Activated CD4-positive, alpha-beta T cell treated with anti-CD3 and anti-CD28 coated beads, Interleukin-2, amount 10 ng/mL, durations not matched to agents 24 days and 14 days (primary cell): Measurements from ENCODE around the gene PTS. TPM values are rescaled to one million over a fixed set of nuclear protein-coding genes. Genes with fewer than 3 reads are reported as not detected.

Experiments used
- DNase-seq: peaks from one replicate; pipeline ENCODE4 v3.0.0; 2022
- H3K27ac Mint-ChIP-seq: one replicate; pipeline ENCODE4 v1.8.0; 2022; ENCODE audit warnings: mild to moderate bottlenecking, mixed read lengths
- H3K27me3 Mint-ChIP-seq: one replicate; pipeline ENCODE4 v1.8.0; 2022; ENCODE audit warnings: mixed read lengths
- H3K36me3 Mint-ChIP-seq: one replicate; pipeline ENCODE4 v1.8.0; 2022; ENCODE audit warnings: low read depth, mild to moderate bottlenecking, mixed read lengths
- H3K4me1 Mint-ChIP-seq: one replicate; pipeline ENCODE4 v1.8.0; 2021; ENCODE audit warnings: mixed read lengths
- H3K4me3 Mint-ChIP-seq: one replicate; pipeline ENCODE4 v1.8.0; 2022; ENCODE audit warnings: mild to moderate bottlenecking, moderate library complexity, mixed read lengths
- H3K9me3 Mint-ChIP-seq: one replicate; pipeline ENCODE4 v1.8.0; 2021; ENCODE audit warnings: mixed read lengths
- intact Hi-C: fragments of 100-400 bp; cut with micrococcal nuclease; formaldehyde crosslinking; loops from one replicate; pipeline ENCODE4 v1.15.1; 2023
- total RNA-seq: library from RNA; stranded (reverse); gene quantifications from 2 replicates; pipeline ENCODE4 v1.2.3, GENCODE V29; 2022

Gene PTS
- total RNA-seq, 1 donor from 2014 or later, result 33.1 TPM

DNA sequence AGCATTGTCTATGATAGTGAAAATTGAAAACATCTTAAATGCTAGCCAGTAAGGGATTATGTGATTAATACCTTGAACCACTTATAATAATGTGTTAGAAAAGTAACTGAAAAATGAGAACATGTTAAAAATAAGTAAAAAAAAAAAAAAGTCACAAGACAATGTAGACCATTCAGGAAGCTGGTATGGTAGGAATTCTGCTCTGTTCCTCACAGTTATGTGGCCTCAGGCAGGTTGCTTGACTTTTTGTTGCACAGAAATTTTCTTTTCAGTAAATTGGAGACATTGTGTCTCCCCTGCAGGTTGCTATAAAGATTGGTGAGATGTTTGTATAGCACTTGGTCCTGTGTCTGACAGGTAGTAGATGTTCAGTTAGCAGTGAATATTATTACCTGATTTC is 51.7 kb downstream of the PTS start:
- H3K27ac Mint-ChIP-seq, result no peak overlapping the region
- no peaks in the 10 kb centered on the region for H3K36me3 Mint-ChIP-seq
- intact Hi-C loops, result no loop called here
- no peak overlapping the region for H3K4me3 Mint-ChIP-seq
- DNase-seq, result no peak
- H3K27me3 Mint-ChIP-seq, result peaks cover 4% of the 10 kb centered on the region
- no peaks in the 10 kb centered on the region for H3K9me3 Mint-ChIP-seq
- H3K4me1 Mint-ChIP-seq, result peaks cover 33% of the 10 kb centered on the region

DNA sequence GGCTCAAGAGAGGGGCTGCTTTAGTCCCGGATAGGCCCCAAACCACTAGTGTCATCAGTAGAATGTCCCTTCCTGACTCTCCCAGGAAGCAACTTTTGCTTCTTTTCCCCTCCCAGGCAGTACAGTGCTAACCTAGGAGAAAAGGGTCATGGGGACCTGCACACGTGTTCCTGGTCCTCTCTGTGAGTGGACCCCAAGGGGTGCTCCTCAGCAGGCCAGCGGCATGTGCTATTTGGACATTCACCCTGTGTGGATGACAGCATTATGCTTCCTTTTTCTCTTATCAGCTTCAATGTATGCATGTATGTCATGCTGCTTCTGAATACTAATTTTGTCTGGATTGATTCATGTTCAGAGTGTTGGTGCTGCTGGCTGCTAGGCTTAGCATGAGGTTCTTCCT is 52.6 kb downstream of the PTS start:
- Mint-ChIP-seq H3K36me3 (no peaks in the 10 kb centered on the region), H3K4me1 (peaks cover 33% of the 10 kb centered on the region), H3K4me3 (no peak overlapping the region), H3K27ac (no peak overlapping the region), H3K9me3 (no peaks in the 10 kb centered on the region), H3K27me3 (peaks cover 4% of the 10 kb centered on the region)
- intact Hi-C loops, result no loop called here
- no peak for DNase-seq

DNA sequence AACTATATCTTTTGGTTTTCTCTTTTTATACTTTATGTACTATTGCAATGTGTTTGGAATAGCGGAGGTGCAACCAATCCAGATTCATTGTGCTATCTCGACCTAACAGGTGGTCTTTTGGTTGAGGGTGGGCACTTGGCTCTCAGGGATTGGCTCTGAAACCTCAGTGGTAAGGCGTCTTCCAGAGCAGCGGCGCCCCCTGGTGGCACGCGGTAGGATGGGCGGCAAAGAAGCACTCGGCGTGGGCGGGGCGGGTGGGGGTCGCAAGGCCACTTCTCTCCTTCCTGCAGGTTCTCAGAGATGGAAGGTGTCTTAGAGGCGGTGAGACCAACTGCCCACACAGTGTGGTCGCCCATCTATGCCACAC is 53.7 kb downstream of the PTS start:
- Mint-ChIP-seq H3K27ac (no peak overlapping the region), H3K4me1 (peaks cover 33% of the 10 kb centered on the region)
- intact Hi-C loops, result loop anchor here (1.0 to 10.0 kb wide), 8 partner anchors 10 to 1495 kb away; partner anchors contain the start of genes ALG9, CFAP68, CLDN25 and DIXDC1

DNA sequence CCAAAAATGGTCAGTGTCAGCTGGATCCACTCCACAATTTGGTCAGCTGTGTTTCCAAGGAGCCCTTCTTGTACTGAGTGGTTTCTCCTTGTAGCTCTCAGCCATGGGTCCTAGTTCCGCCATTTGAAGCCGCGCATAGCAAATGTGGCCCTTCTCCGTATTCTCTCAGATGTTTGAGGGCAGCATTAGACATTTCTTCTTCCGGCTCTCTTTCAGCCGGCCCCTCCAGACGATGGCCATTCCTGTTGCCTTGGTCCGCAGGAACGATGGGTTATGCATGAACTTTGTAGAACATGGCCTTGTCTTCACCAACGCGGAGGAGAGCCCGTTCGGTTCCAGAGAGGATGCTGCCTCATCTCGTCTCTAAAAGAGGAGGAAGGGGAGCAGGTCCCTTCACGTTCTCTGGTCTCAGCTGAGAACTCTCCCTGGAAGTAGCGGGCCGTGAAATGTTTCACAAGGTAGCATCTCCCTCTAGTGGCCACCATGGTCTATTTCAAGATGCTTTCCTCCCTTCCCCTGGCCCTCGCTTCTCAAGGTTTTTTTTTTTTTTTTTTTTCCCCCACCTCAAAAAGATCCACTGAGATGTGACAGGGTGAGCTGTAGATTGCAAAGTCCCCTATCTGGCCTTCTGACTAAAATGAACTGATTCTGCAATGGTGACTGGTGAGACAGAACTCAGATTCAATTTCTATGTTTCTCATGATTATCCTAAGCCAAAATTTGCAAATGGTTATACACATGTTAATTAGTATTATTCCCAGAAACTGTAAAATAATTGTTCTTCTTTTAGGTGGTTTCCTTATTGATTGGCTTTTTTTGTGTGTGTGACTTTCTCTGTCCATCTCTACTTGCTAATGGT is 54.3 kb downstream of the PTS start:
- H3K36me3 Mint-ChIP-seq, result no peaks in the 10 kb centered on the region
- H3K27ac Mint-ChIP-seq, result peak overlapping the region; percentile 61
- peak; percentile 91 for DNase-seq
- intact Hi-C loops, result loop anchor here (1.0 to 10.0 kb wide), 8 partner anchors 10 to 1494 kb away; partner anchors contain the start of genes ALG9, CFAP68, CLDN25 and DIXDC1
- H3K4me3 Mint-ChIP-seq, result peak overlapping the region; percentile 97
- no peaks in the 10 kb centered on the region for H3K9me3 Mint-ChIP-seq
- peaks cover 33% of the 10 kb centered on the region for H3K4me1 Mint-ChIP-seq
- H3K27me3 Mint-ChIP-seq, result peaks cover 1% of the 10 kb centered on the region

More for the DNA sequence above, 53.7 kb downstream of the PTS start:
- Mint-ChIP-seq H3K27me3 (peaks cover 1% of the 10 kb centered on the region), H3K9me3 (no peaks in the 10 kb centered on the region), H3K36me3 (no peaks in the 10 kb centered on the region), H3K4me3 (peak overlapping the region; percentile 97)
- DNase-seq, result peak; percentile 92

DNA sequence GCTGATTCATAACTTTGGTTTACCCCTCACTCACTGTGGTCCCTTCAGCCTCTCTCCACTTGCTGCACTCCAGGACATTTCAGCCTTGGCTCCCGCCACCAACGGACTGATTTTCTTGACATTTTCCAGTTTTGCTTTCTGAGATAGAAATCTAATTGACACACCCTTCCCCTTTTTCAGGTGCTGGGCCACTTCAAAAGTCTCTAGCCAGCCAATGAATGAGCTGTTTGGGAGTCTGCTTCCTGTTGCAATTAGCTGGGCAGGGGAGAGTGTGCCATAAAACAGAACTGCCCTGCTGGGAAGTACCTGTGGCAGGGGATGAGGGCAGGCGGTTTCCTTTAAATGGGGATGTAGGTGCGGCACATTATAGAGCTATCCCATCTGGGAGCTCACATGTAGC is 55.5 kb downstream of the PTS start:
- no peak for DNase-seq
- Mint-ChIP-seq H3K36me3 (no peaks in the 10 kb centered on the region), H3K27ac (no peak overlapping the region), H3K4me1 (peaks cover 28% of the 10 kb centered on the region), H3K9me3 (no peaks in the 10 kb centered on the region), H3K27me3 (peaks cover under 1% of the 10 kb centered on the region), H3K4me3 (peak overlapping the region; percentile 4)
- intact Hi-C loops, result loop anchor here (5.0 to 10.0 kb wide), 3 partner anchors 344 to 1493 kb away; partner anchors contain the start of genes ALG9, CFAP68, CLDN25 and DIXDC1

Other genes starting within 250 kb of the PTS start
- gene DLAT, start 201.0 kb upstream of the PTS start, total RNA-seq, result 59.2 and 61.8 TPM in 2 replicates
- 0.21 and 0.59 TPM in 2 replicates for gene PIH1D2, start 152.4 kb upstream of the PTS start, total RNA-seq
- 24.4 and 27.0 TPM in 2 replicates for gene NKAPD1, start 152.1 kb upstream of the PTS start, total RNA-seq
- 86.3 and 89.7 TPM in 2 replicates for gene TIMM8B, start 139.7 kb upstream of the PTS start, total RNA-seq
- gene SDHD, start 139.6 kb upstream of the PTS start, total RNA-seq, result 95.2 and 101 TPM in 2 replicates
- 0.12 TPM in 1 of 2 replicates, not detected in the other for gene IL18, start 62.3 kb upstream of the PTS start, total RNA-seq
- not detected in 2 replicates for gene TEX12, start 59.1 kb upstream of the PTS start, total RNA-seq
- gene BCO2, start 50.9 kb upstream of the PTS start, total RNA-seq, result 0.83 and 1.1 TPM in 2 replicates
- gene PLET1, start 34.4 kb downstream of the PTS start, total RNA-seq, result not detected in 2 replicates